ENCODE data around the gene CABP7. TPM values are rescaled to one million over a fixed set of nuclear protein-coding genes. Genes with fewer than 3 reads are reported as not detected.

CABP7 gene
- total and polyA plus RNA-seq, 2 of the 13 experiments (the other 11 are each of a cell fraction or from before 2014, with no cell fraction given), result 0.08 TPM; not detected in 1

- TF ChIP-seq CEBPB (IDR thresholded peaks at IDR 0.05; ENCODE audit: borderline replicate concordance, low read depth, low read length) (peak; percentile 25; the same call in 1 of the 2 replicates), NCOA2 (CRISPR knock-in tag; IDR thresholded peaks at IDR 0.05) (peak; percentile 61), RAD21 (CRISPR knock-in tag; IDR thresholded peaks at IDR 0.05) (0 out of 2 replicates have a peak, but pooled peaks have one; percentile 23), ZNF782 (CRISPR knock-in tag; IDR thresholded peaks at IDR 0.05; ENCODE audit: borderline replicate concordance) (no peak), ZNF737 (CRISPR knock-in tag; IDR thresholded peaks at IDR 0.05; ENCODE audit: borderline replicate concordance) (peak; percentile 51; the same call in 1 of the 2 replicates), IKZF4 (CRISPR knock-in tag; IDR thresholded peaks at IDR 0.05; ENCODE audit: borderline replicate concordance, low read depth, not compliant biosample characterization) (peak; percentile 85), ETV6 (CRISPR knock-in tag; conservative IDR thresholded peaks at IDR 0.05) (peak; percentile 96), IRF1 (CRISPR knock-in tag; IDR thresholded peaks at IDR 0.05; ENCODE audit: low read depth) (no peak), LCORL (IDR thresholded peaks at IDR 0.05) (no peak), LCORL (CRISPR knock-in tag; IDR thresholded peaks at IDR 0.05) (0 out of 2 replicates have a peak, but pooled peaks have one; percentile 25), ZNF143 (CRISPR knock-in tag; IDR thresholded peaks at IDR 0.05) (no peak), ZNF607 (CRISPR knock-in tag; IDR thresholded peaks at IDR 0.05; ENCODE audit: borderline replicate concordance) (no peak; the same call in 1 of the 2 replicates), ZNF749 (CRISPR knock-in tag; IDR thresholded peaks at IDR 0.05; ENCODE audit: borderline replicate concordance) (peak; percentile 92), ZNF232 (CRISPR knock-in tag; IDR thresholded peaks at IDR 0.05; ENCODE audit: borderline replicate concordance) (peak; percentile 91; the same call in 1 of the 2 replicates), MTERF4 (CRISPR knock-in tag; IDR thresholded peaks at IDR 0.05) (peak; percentile 91), ZNF629 (CRISPR knock-in tag; conservative IDR thresholded peaks at IDR 0.05) (peak; percentile 43; the same call in 1 of the 2 replicates), MEIS2 (CRISPR knock-in tag; IDR thresholded peaks at IDR 0.05) (peak; percentile 88; the same call in 1 of the 2 replicates), MLXIP (CRISPR knock-in tag; IDR thresholded peaks at IDR 0.05; ENCODE audit: borderline replicate concordance) (0 out of 2 replicates have a peak, but pooled peaks have one; percentile 54), ATF3 (CRISPR knock-in tag; IDR thresholded peaks at IDR 0.05) (peak; percentile 81), MTA3 (CRISPR knock-in tag; IDR thresholded peaks at IDR 0.05) (0 out of 2 replicates have a peak, but pooled peaks have one; percentile 47), ZMYM2 (CRISPR knock-in tag; IDR thresholded peaks at IDR 0.05) (no peak), RFX3 (CRISPR knock-in tag; IDR thresholded peaks at IDR 0.05) (no peak), PBX3 (CRISPR knock-in tag; IDR thresholded peaks at IDR 0.05; ENCODE audit: borderline replicate concordance) (no peak), ZSCAN21 (CRISPR knock-in tag; IDR thresholded peaks at IDR 0.05; ENCODE audit: borderline replicate concordance) (peak; percentile 74)
Measured at GRCh38 chr22:29716814-29717545, 2.8 kb upstream of the CABP7 start (continued).
